ENCODE results near the gene WDR48.
A peak's percentile ranks its signal among the peaks of the same experiment; 100 is the strongest.

The WDR48 gene

DNA sequence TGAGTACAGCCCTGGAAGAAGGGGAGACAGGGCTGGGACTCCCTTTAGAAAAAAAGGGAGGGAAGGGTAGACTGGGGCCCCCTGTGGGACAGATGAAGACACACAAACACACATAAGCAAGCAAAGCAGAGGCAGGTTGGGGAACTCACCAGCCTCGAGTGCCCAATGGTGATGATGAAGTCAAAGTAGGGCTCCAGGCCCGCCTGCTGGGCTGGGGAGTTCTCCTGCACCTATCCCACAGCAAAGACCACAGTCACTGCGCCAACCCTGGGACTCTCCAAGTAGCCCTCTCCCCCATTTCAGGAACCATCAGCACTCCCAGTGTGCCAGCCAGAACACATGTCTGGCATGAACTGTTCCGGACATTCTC lies 51.5 kb downstream of the WDR48 start:
- no peak for DNase-seq

DNA sequence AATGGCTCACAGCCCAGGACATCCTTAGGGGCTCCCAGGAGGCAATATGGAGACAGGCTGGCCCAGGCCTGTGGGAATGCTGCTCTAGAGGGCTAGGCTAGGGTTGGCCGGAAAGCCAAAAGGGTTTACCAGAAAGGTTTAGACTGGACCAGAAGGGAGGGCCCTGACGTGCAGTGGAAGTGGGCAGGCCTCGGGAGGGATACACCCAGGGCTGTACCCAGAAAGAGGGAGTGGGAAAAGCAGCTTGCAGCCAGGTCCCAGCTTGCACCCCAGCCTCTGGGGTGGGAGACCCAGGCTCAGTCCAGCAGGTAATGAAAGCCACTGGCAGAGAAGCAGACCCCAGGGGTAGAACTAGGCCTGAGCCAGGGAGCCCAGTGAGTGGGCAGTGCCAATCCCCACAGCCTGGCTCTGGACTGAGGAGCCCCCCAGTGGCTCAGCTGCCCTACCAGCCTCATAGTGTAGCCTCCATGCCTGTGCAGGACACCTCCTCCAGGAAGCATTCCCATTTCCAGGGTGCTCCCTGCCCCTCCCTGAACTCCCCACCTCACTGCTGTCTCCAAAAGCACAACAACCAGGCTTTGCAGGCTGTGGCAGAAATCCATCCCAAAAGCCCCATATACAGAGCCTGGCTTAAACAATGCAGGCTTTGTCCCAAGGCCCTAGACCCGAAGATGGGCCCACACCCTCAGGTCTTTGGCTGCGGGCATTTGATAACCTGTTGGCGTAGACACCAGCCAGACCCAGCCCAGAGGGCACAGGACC lies 52.2 kb downstream of the WDR48 start:
- DNase-seq = no peak

- DNase-seq = no peak
Observed at GRCh38 chr3:39104961-39105686, 53.3 kb downstream of the WDR48 start.

DNA sequence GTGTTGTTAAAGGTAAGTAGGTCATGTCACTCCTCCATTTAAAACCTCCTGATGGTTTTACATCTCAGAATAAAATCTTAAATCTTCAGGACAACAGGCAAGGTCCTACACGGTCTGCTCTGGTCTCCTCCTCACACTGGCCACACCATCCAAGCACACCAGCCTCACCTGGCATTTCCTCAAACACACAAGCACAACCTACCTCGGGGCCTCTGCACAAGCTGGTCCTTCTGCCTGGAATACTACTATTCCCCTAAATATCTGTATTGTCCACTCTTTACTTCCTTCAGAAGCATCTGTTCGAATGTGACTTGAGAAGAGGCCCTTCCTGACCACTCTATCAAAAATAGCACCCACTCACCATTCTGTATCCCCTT lies 53.9 kb downstream of the WDR48 start:
- no peak for DNase-seq

DNA sequence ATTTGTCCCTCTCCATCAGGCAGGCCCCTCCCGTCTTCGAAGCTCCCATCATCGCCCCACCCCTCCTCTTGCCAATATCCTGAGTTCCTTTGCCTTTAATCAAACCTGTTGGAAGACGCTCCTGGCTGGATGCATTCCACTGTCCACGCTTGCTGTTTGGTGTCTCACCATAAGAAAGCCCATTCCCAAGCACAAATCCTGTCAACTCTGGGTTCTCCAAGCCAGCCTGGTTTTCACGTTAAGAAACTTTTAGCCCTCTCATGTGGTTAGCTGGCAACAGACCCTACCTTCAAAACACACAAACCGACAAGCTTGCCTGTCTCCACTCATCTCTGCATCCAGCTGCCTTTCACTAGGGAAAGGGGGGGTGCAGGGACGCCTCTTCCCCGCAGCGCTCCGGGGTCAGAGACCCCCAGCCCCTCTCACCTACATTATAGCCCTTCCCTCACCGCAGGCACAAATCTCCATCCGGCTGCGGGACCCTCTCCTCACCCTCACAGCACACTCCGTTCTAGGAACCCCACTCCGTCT lies 54.5 kb downstream of the WDR48 start:
- no peak for DNase-seq

GRCh38 chr3:39106851-39107387 lies 55.1 kb downstream of the WDR48 start:
- DNase-seq = no peak

- DNase-seq = peak; percentile 11
Observed at GRCh38 chr3:39107388-39108199, 55.8 kb downstream of the WDR48 start, which contains the start of the genes GORASP1 and TTC21A. Gene GORASP1, minus strand, starts transcription at chr3:39107627. Its CDS starts 86 bp downstream, at chr3:39107541. Gene TTC21A, plus strand, starts transcription at chr3:39107680. Its CDS starts 158 bp downstream, at chr3:39107838.

GRCh38 chr3:39108200-39108710 lies 56.4 kb downstream of the WDR48 start:
- DNase-seq = no peak

DNA sequence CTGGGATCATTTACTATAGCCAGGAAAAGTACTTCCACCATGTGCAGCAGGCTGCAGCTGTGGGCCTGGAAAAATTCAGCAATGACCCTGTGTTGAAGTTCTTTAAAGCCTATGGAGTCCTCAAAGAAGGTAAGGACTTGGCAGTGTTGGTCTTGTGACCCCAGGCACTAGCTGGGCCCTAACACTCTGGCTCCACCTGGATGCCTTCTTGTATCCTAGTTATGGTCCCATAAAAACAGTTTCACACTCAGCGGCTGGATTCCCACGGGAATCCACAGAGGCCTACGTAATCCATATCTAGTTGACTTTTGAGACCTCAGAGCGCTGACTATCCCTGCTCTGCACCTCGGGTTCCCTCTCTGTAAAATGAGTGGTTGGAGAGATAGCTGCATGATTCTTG lies 57.3 kb downstream of the WDR48 start:
- no peak for DNase-seq

GRCh38 chr3:39110041-39110639 lies 58.3 kb downstream of the WDR48 start:
- DNase-seq = no peak

DNA sequence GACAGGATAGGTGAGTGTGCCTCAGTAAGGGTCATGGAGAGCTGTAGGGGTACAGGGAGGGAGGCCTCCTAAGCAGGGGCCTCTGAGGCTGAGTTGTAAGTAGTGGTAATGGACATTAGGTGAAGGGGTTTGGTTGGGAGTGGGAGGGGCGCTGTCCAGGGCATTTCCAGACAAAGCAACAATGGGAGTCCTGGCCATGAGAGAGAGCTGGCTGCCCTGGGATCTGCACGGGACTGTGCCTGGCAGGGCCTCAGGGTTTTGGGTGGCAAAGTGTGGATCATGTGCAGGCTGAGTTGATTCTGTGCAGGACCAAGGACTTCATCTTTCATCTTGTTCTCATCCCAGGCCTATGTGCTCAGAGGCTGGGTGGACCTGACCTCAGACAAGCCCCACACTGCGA lies 60.3 kb downstream of the WDR48 start:
- DNase-seq = no peak

GRCh38 chr3:39112535-39112934 lies 60.7 kb downstream of the WDR48 start:
- no peak for DNase-seq

DNA sequence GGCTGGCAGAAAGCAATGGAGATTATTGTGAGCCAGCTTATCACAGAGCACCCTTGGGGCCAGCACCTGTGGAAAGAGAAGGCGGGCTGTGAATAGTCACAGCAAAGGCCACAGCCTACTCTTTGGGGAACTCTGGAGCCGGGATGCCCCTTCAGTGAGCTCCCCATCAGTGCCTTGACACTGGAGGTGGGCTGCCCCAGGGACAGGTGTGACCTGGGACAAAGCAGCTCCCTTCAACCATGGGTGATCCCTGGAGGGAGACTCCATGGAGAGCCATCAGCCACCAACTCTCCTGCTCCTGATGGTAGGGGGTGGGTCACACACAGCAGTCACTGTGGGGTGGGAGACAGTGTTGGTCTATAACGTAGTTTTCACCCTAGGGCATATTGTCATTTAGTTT lies 61.5 kb downstream of the WDR48 start:
- no peak for DNase-seq

GRCh38 chr3:39114456-39114855 lies 62.6 kb downstream of the WDR48 start:
- DNase-seq = no peak

- no peak for DNase-seq
Observed at GRCh38 chr3:39115870-39116269, 64.1 kb downstream of the WDR48 start.

GRCh38 chr3:39118079-39118478 lies 66.3 kb downstream of the WDR48 start:
- no peak for DNase-seq

DNA sequence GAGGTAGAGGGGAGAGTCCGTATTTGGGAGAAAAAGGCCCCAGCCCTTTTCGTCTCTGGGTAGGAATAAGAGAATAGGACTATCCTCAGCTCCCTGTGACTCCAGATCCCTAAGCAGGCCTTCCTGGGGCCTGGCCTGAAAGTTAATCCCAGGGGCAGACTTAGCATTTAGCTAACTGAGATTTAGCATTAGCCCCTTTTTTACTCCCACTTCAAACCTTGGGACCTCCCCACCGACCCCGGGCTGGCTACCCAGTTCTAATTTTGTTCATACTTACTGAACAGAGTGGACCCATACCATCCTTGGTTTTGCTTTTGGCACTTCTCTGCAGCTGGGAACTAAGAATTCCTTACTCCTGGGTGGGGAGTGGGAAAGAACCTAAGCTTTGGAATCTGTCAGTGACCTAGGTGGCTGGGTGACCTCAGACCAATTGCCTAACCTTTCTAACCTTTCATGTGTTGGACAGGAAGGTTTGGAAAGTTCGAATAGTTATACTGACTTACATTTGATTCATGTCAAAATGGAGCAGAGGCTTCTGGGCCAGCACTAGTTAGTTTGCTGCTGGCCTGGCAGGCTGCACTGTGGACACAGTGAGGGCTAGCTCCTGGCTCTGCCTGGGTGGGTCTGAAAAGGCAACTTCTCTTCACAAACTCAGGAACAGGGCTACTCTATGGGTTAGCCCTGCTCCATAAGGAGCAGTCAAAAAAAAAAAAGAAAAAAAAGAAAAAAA lies 67.3 kb downstream of the WDR48 start:
- DNase-seq = no peak

DNA sequence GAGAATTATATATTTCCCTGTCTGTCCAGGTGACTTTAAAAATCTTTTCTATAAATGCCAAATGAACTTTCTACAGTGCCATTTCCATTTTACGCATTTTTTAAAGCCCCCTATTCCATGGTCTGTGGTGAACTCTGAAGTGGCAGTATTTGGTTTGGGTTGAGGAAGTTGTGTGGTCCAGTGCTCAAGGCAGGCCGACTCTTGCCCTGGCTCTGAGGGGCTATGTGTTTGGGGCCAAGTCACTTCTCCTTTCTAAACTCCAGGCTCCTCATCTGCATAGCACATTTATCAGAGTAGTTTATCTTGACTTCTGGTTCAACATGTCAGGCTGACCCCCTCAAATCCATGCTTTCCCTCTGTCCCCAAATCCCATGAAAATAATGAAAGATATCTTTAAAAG lies 69.8 kb downstream of the WDR48 start:
- DNase-seq = no peak

DNA sequence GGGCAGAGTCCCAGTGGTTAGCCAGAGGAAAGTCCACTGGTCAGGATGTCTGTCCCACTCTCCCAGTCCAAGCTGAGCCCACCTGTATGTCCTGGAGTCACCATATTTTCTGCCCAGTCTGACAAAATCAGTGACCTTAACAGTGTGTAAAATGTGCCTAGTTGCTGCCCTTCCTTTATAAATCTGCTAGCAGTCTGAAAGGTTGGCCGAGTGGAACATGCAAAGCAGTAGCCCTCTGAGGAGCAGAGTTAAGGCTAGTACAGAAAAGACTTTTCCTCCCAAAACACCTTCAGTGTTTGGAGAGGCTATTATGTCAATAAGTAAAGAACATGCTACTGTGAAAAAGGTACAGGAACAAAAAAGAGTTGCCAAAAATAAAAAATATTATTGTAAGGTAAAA lies 71.0 kb downstream of the WDR48 start:
- DNase-seq = no peak

DNA sequence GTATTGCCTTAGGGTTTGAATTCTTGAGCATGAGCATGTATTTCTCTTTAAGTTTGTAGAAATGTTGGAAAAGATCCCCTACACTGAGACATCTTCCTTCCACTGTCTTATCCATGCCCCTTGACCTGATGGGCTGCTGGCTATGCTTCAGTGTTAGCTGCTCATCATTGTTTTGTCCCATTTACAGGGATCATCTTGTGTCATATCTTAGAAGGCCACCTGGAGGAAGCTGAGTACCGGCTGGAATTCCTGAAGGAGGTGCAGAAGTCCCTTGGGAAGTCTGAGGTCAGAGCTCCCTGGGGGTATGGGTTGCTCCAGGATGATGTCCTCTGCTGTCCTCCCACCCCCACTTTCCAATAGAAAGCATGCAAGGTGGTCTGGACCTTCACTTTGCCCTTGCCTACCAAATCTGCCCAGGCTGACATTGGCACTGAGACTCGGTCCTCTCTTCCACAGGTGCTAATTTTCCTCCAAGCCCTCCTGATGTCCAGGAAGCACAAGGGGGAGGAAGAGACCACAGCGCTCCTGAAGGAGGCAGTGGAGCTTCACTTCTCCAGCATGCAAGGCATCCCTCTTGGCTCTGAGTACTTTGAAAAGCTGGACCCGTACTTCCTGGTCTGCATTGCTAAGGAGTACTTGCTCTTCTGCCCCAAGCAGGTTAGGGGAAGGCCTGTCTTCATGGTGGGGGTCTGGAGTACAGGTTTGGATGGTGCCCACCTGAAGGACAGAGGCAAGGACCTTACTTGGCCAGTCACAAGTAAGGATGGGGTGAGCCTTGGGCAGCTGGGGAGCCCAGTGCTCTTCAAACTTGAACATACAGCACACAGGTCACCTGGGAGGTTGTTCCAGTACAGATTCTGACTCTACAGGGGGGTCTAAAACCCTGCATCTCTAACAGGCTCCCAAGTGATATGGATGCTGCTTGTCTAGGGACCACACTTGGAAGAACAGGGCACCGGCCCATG lies 73.3 kb downstream of the WDR48 start:
- no peak for DNase-seq

Data from NCI-H1694 treated with DMSO at 0.1 percent for 48 hours (cell line).